BLaER1 treated with 17β-estradiol and CSF1 and Interleukin-3, amounts not matched to agents 10 nM and 100 nM (cell line): Measurements from ENCODE around the gene ARHGAP35.
"Not testable (repeated sequence)": the region's sequence is repeated elsewhere in the genome, so short reads cannot be mapped to it uniquely, and the experiment has no call there.

Source experiments
- H3K27ac ChIP-seq, 11 experiments: shearing (Covaris generic); formaldehyde crosslinking; 2 replicates each; pipeline ENCODE4 v1.8.1; 2022
- H3K27me3 ChIP-seq, 11 experiments: shearing (Covaris generic); formaldehyde crosslinking; 2 replicates each; pipeline ENCODE4 v1.8.1; 2022
- H3K36me3 ChIP-seq, 11 experiments: shearing (Covaris generic); formaldehyde crosslinking; 2 replicates each; pipeline ENCODE4 v1.8.1; 2022
- H3K4me1 ChIP-seq, 10 experiments: shearing (Covaris generic); formaldehyde crosslinking; 2 replicates each; pipeline ENCODE4 v1.8.1; 2022
- H3K4me2 ChIP-seq, 11 experiments: shearing (Covaris generic); formaldehyde crosslinking; 2 replicates each; pipeline ENCODE4 v1.8.1; 2022
- H3K4me3 ChIP-seq, 10 experiments: shearing (Covaris generic); formaldehyde crosslinking; 2 replicates each; pipeline ENCODE4 v1.8.1; 2022
- H3K9ac ChIP-seq, 11 experiments: shearing (Covaris generic); formaldehyde crosslinking; 2 replicates each; pipeline ENCODE4 v1.8.1; 2022
- H3K9me3 ChIP-seq, 11 experiments: shearing (Covaris generic); formaldehyde crosslinking; replicated peaks in 1 of 11; 2 replicates each; pipeline ENCODE4 v1.8.1; 2022
- H4K20me1 ChIP-seq, 11 experiments: shearing (Covaris generic); formaldehyde crosslinking; 2 replicates each; pipeline ENCODE4 v1.8.1; 2022
- Cebpa-rat ChIP-seq, 11 experiments: shearing (Covaris generic); IDR thresholded peaks; 2 replicates each; pipeline ENCODE4 v1.8.1; 2022

ARHGAP35 gene

GRCh38 chr19:46872967-46873366 lies 12.2 kb downstream of the ARHGAP35 start:
- no peak for TF ChIP-seq Cebpa-rat (IDR thresholded peaks at IDR 0.05)
- H3K9me3 ChIP-seq = no peaks in the 10 kb centered on the region
- no peak overlapping the region; a peak in 1 of 22 replicates for H3K9ac ChIP-seq
- H3K4me1 ChIP-seq = peaks cover 0 to 15% (median 7%) of the 10 kb centered on the region in 10 experiments; a peak in 13 of 20 replicates
- H3K27ac ChIP-seq = no peak overlapping the region
- no peaks in the 10 kb centered on the region for H3K27me3 ChIP-seq
- H3K4me2 ChIP-seq = no peak overlapping the region
- peaks cover 8 to 51% (median 33%) of the 10 kb centered on the region in 11 experiments; a peak in 20 of 22 replicates for H3K36me3 ChIP-seq
- no peak overlapping the region for H3K4me3 ChIP-seq
- peaks cover 74 to 100% (median 96%) of the 10 kb centered on the region in 11 experiments; a peak in 21 of 22 replicates for H4K20me1 ChIP-seq

- H3K4me1 ChIP-seq = peaks cover 0 to 14% (median 1%) of the 10 kb centered on the region in 10 experiments; a peak in 7 of 20 replicates
- no peak for TF ChIP-seq Cebpa-rat (IDR thresholded peaks at IDR 0.05)
- H3K4me3 ChIP-seq = no peak overlapping the region
- no peaks in the 10 kb centered on the region for H3K27me3 ChIP-seq
- H3K4me2 ChIP-seq = no peak overlapping the region
- H4K20me1 ChIP-seq = peaks cover 74 to 100% (median 96%) of the 10 kb centered on the region in 11 experiments; a peak in 21 of 22 replicates
- H3K36me3 ChIP-seq = peaks cover 13 to 56% (median 43%) of the 10 kb centered on the region in 11 experiments; a peak in 21 of 22 replicates
- H3K9ac ChIP-seq = no peak overlapping the region
- no peak overlapping the region for H3K27ac ChIP-seq
- H3K9me3 ChIP-seq = no peaks in the 10 kb centered on the region
Observed at GRCh38 chr19:46875234-46875633, 14.4 kb downstream of the ARHGAP35 start.

- peaks cover 13 to 60% (median 45%) of the 10 kb centered on the region in 11 experiments; a peak in 21 of 22 replicates for H3K36me3 ChIP-seq
- peaks cover 72 to 100% (median 96%) of the 10 kb centered on the region in 11 experiments; a peak in 21 of 22 replicates for H4K20me1 ChIP-seq
- H3K27me3 ChIP-seq = no peaks in the 10 kb centered on the region
- H3K9me3 ChIP-seq = no peaks in the 10 kb centered on the region
- H3K27ac ChIP-seq = no peak overlapping the region
- no peak for TF ChIP-seq Cebpa-rat (IDR thresholded peaks at IDR 0.05)
- H3K4me1 ChIP-seq = peaks cover 0 to 14% (median 0%) of the 10 kb centered on the region in 10 experiments; a peak in 6 of 20 replicates
- H3K9ac ChIP-seq = no peak overlapping the region
- no peak overlapping the region for H3K4me3 ChIP-seq
- H3K4me2 ChIP-seq = no peak overlapping the region
Observed at GRCh38 chr19:46875657-46876056, 14.9 kb downstream of the ARHGAP35 start.

GRCh38 chr19:46878613-46879375 lies 18.0 kb downstream of the ARHGAP35 start:
- Histone ChIP-seq H3K4me1 (peaks cover 0 to 14% (median 3%) of the 10 kb centered on the region in 10 experiments; a peak in 7 of 20 replicates), H3K4me2 (peak overlapping the region in 2 of 11 experiments; percentile 5 to 17; a peak in 2 of 22 replicates), H4K20me1 (peaks cover 69 to 100% (median 98%) of the 10 kb centered on the region in 11 experiments; a peak in 21 of 22 replicates), H3K4me3 (no peak overlapping the region), H3K9ac (no peak overlapping the region), H3K9me3 (no peaks in the 10 kb centered on the region), H3K36me3 (peaks cover 13 to 65% (median 53%) of the 10 kb centered on the region in 11 experiments; a peak in 21 of 22 replicates), H3K27me3 (no peaks in the 10 kb centered on the region), H3K27ac (0 out of 22 replicates have a peak overlapping the region, but pooled peaks of 1 of the 11 experiments have one; percentile 18)
- TF ChIP-seq Cebpa-rat (IDR thresholded peaks at IDR 0.05) = no peak

- Histone ChIP-seq H3K4me1 (peaks cover 0 to 14% (median 3%) of the 10 kb centered on the region in 10 experiments; a peak in 7 of 20 replicates), H3K4me2 (no peak overlapping the region), H3K9ac (no peak overlapping the region), H4K20me1 (peaks cover 66 to 100% (median 97%) of the 10 kb centered on the region in 11 experiments; a peak in 21 of 22 replicates), H3K9me3 (peaks cover 0 to 5% (median 0%) of the 10 kb centered on the region in 11 experiments; a peak in 3 of 22 replicates), H3K27ac (no peak overlapping the region), H3K4me3 (no peak overlapping the region), H3K27me3 (no peaks in the 10 kb centered on the region), H3K36me3 (peaks cover 13 to 62% (median 51%) of the 10 kb centered on the region in 11 experiments; a peak in 20 of 22 replicates)
- no peak for TF ChIP-seq Cebpa-rat (IDR thresholded peaks at IDR 0.05)
Observed at GRCh38 chr19:46880431-46880830, 19.6 kb downstream of the ARHGAP35 start.

GRCh38 chr19:46881092-46881491 lies 20.3 kb downstream of the ARHGAP35 start:
- TF ChIP-seq Cebpa-rat (IDR thresholded peaks at IDR 0.05) = no peak
- H4K20me1 ChIP-seq = peaks cover 66 to 100% (median 97%) of the 10 kb centered on the region in 11 experiments; a peak in 21 of 22 replicates
- H3K27ac ChIP-seq = no peak overlapping the region
- H3K36me3 ChIP-seq = peaks cover 6 to 60% (median 45%) of the 10 kb centered on the region in 11 experiments; a peak in 20 of 22 replicates
- H3K9me3 ChIP-seq = peaks cover 0 to 8% (median 0%) of the 10 kb centered on the region in 11 experiments; a peak in 5 of 22 replicates
- H3K4me1 ChIP-seq = peaks cover 0 to 15% (median 3%) of the 10 kb centered on the region in 10 experiments; a peak in 7 of 20 replicates
- no peak overlapping the region for H3K4me2 ChIP-seq
- H3K27me3 ChIP-seq = no peaks in the 10 kb centered on the region
- no peak overlapping the region for H3K4me3 ChIP-seq
- no peak overlapping the region for H3K9ac ChIP-seq

- no peak overlapping the region for H3K4me2 ChIP-seq
- H3K4me1 ChIP-seq = peaks cover 0 to 24% (median 3%) of the 10 kb centered on the region in 10 experiments; a peak in 10 of 20 replicates
- peaks cover 0 to 14% (median 8%) of the 10 kb centered on the region in 11 experiments; a peak in 9 of 22 replicates for H3K9me3 ChIP-seq
- no peak overlapping the region for H3K27ac ChIP-seq
- H4K20me1 ChIP-seq = peaks cover 60 to 100% (median 88%) of the 10 kb centered on the region in 11 experiments; a peak in 21 of 22 replicates
- H3K4me3 ChIP-seq = no peak overlapping the region
- TF ChIP-seq Cebpa-rat (IDR thresholded peaks at IDR 0.05) = no peak
- H3K36me3 ChIP-seq = peaks cover 5 to 63% (median 45%) of the 10 kb centered on the region in 11 experiments; a peak in 19 of 22 replicates
- H3K9ac ChIP-seq = no peak overlapping the region
- no peaks in the 10 kb centered on the region for H3K27me3 ChIP-seq
Observed at GRCh38 chr19:46882034-46882433, 21.2 kb downstream of the ARHGAP35 start.

- H3K27ac ChIP-seq, H3K4me3 ChIP-seq, H3K27me3 ChIP-seq, H3K9ac ChIP-seq, H3K4me2 ChIP-seq: not testable (repeated sequence)
- H3K9me3 ChIP-seq = peaks cover 0 to 21% (median 9%) of the 10 kb centered on the region in 11 experiments; a peak in 10 of 22 replicates
- peaks cover 5 to 66% (median 43%) of the 10 kb centered on the region in 11 experiments; a peak in 19 of 22 replicates for H3K36me3 ChIP-seq
- peaks cover 0 to 32% (median 5%) of the 10 kb centered on the region in 10 experiments; a peak in 10 of 20 replicates for H3K4me1 ChIP-seq
- peaks cover 60 to 100% (median 95%) of the 10 kb centered on the region in 11 experiments; a peak in 21 of 22 replicates for H4K20me1 ChIP-seq
Observed at GRCh38 chr19:46882751-46883150, 22.0 kb downstream of the ARHGAP35 start.

GRCh38 chr19:46885411-46885810 lies 24.6 kb downstream of the ARHGAP35 start:
- no peak overlapping the region for H3K4me2 ChIP-seq
- no peak overlapping the region for H3K27ac ChIP-seq
- H3K4me3 ChIP-seq = no peak overlapping the region
- peaks cover 19 to 38% (median 25%) of the 10 kb centered on the region in 10 experiments for H3K4me1 ChIP-seq
- peaks cover 0 to 42% (median 25%) of the 10 kb centered on the region in 11 experiments; a peak in 16 of 22 replicates for H3K36me3 ChIP-seq
- no peak overlapping the region for H3K9ac ChIP-seq
- no peak for TF ChIP-seq Cebpa-rat (IDR thresholded peaks at IDR 0.05)
- H4K20me1 ChIP-seq = peaks cover 52 to 96% (median 88%) of the 10 kb centered on the region in 11 experiments; a peak in 21 of 22 replicates
- no peaks in the 10 kb centered on the region for H3K27me3 ChIP-seq
- peaks cover 0 to 21% (median 9%) of the 10 kb centered on the region in 11 experiments; a peak in 10 of 22 replicates for H3K9me3 ChIP-seq
